Thoracic aorta (tissue), 2 donors: ENCODE results near the gene ADAD2. TPM values are rescaled to one million over a fixed set of nuclear protein-coding genes. Genes with fewer than 3 reads are reported as not detected.

Experiments
- ATAC-seq: fragments of 150-250 bp; one replicate; pipeline ENCODE4 v1.8.0; 2017; ENCODE audit warnings: low read depth; ENCODE audit not compliant: insufficient number of reproducible peaks, low FRiP score
- DNase-seq: peaks from one replicate; pipeline ENCODE4 v3.0.0-alpha.2; 2020; ENCODE audit warnings: low spot score
- H3K27ac ChIP-seq, 2 donors: fragments of 200-600 bp; sonication (generic); 1 replicate in 1 of 2; 2 replicates in 1 of 2; pipeline ENCODE4 v1.5.1; 2016; ENCODE audit warnings: mild to moderate bottlenecking in 2 of 2, moderate library complexity in 2 of 2
- H3K27me3 ChIP-seq: fragments of 200-600 bp; sonication (generic); replicated peaks from 2 replicates; pipeline ENCODE4 v1.6.0; 2016; ENCODE audit warnings: mild to moderate bottlenecking; ENCODE audit not compliant: insufficient read depth
- H3K36me3 ChIP-seq: fragments of 200-600 bp; sonication (generic); one replicate; pipeline ENCODE4 v1.5.1; 2016
- H3K4me1 ChIP-seq, 2 donors: fragments of 200-600 bp; sonication (generic); 1 replicate in 1 of 2; 2 replicates in 1 of 2; pipeline versions ENCODE4 v1.5.1 to v1.6.0; 2016; ENCODE audit warnings: low read depth in 2 of 2, mild to moderate bottlenecking in 1 of 2; ENCODE audit not compliant: control insufficient read depth in 1 of 2
- H3K4me3 ChIP-seq: fragments of 200-600 bp; sonication (generic); 2 replicates; pipeline ENCODE4 v1.5.1; 2016; ENCODE audit warnings: mild to moderate bottlenecking
- H3K9me3 ChIP-seq: fragments of 200-600 bp; sonication (generic); 2 replicates; pipeline ENCODE4 v1.5.1; 2016
- total RNA-seq, 2 donors: library from RNA; depleted of rRNA; stranded (reverse); fragments of >200 nt; gene quantifications; one replicate each; pipeline versions ENCODE4 v1.1.0 to v1.2.3, GENCODE V29; 2016
- TF ChIP-seq, protein P1 (sequence below): fragments of 200-600 bp; sonication (generic); IDR thresholded peaks from one replicate; pipeline ENCODE4 v1.5.1; 2019; ENCODE audit warnings: antibody characterized with exemption

The ADAD2 gene
- total RNA-seq, 2 donors from 2014 or later = not detected

DNA sequence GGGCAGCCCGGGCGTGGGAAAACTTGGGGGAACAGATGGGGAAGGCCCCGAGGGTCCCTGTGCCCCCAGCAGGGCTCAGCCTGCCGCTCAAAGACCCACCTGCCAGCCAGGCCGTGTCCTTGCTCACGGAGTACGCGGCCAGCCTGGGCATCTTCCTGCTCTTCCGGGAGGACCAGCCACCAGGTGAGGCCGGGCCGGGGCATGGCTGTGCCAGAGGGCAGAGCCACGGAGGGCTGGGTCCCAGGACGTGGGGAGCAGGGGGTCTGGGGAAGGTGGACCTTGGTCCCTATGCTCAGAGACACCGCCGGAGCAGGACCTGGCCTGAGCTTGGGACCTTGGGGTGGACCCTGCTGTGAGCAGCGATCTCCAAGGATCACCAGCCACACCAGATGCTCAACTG, 509 bp downstream of the ADAD2 start:
- Histone ChIP-seq H3K36me3 (no peaks in the 10 kb centered on the region), H3K4me1 (no peaks in the 10 kb centered on the region), H3K27ac (no peak overlapping the region), H3K27me3 (no peaks in the 10 kb centered on the region), H3K4me3 (no peak overlapping the region), H3K9me3 (no peaks in the 10 kb centered on the region)
- ATAC-seq (no peak), DNase-seq (no peak)
- TF ChIP-seq, protein P1, sequence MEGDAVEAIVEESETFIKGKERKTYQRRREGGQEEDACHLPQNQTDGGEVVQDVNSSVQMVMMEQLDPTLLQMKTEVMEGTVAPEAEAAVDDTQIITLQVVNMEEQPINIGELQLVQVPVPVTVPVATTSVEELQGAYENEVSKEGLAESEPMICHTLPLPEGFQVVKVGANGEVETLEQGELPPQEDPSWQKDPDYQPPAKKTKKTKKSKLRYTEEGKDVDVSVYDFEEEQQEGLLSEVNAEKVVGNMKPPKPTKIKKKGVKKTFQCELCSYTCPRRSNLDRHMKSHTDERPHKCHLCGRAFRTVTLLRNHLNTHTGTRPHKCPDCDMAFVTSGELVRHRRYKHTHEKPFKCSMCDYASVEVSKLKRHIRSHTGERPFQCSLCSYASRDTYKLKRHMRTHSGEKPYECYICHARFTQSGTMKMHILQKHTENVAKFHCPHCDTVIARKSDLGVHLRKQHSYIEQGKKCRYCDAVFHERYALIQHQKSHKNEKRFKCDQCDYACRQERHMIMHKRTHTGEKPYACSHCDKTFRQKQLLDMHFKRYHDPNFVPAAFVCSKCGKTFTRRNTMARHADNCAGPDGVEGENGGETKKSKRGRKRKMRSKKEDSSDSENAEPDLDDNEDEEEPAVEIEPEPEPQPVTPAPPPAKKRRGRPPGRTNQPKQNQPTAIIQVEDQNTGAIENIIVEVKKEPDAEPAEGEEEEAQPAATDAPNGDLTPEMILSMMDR = no peak

DNA sequence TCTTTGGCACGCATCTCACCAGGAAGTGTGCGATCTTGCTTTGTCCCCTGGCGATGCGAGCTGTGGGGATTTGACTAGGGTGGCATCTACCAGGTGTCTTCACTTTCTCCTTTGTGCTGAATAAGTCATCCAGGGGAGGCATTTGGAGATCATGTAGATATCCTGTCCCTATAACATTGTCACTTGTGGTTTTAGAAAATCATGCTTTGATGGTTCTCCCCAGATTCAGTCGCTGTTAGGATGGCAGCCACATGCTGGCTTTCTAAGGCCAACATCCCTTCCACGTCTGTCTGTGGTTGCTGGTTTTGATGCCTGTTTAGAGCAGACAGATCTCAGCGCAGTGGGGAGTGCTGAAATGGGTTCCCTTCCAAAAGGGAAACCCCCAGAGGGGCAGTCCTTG, 2.5 kb downstream of the ADAD2 start:
- no peak for ATAC-seq
- no peak for DNase-seq
- Histone ChIP-seq H3K36me3 (no peaks in the 10 kb centered on the region), H3K27ac (no peak overlapping the region), H3K27me3 (no peaks in the 10 kb centered on the region), H3K4me3 (no peak overlapping the region), H3K9me3 (no peaks in the 10 kb centered on the region), H3K4me1 (no peaks in the 10 kb centered on the region)
- TF ChIP-seq, protein P1 = no peak

DNA sequence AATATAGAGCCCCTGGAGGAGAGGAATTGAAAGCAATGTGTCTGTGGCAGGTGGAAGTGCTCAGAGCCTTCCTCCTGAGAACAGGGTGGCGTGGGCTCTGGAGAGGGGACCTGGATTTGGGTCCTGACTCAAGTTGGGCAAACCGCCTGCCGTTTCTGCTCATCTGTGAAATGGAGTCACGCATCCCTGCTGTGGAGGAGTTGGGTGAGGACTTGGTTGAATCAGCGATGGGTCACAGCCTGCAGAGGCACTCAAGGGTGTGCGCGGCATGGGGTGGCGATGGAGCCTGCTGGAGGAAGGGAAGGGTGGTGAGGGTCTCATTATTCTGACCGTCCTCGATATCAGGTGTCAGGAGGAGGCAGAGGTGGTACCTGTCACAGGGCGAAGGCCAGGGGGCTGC, 3.1 kb downstream of the ADAD2 start:
- TF ChIP-seq, protein P1 = no peak
- Histone ChIP-seq H3K27ac (no peak overlapping the region), H3K4me1 (no peaks in the 10 kb centered on the region), H3K27me3 (no peaks in the 10 kb centered on the region), H3K9me3 (no peaks in the 10 kb centered on the region), H3K36me3 (no peaks in the 10 kb centered on the region), H3K4me3 (no peak overlapping the region)
- DNase-seq (no peak), ATAC-seq (no peak)

DNA sequence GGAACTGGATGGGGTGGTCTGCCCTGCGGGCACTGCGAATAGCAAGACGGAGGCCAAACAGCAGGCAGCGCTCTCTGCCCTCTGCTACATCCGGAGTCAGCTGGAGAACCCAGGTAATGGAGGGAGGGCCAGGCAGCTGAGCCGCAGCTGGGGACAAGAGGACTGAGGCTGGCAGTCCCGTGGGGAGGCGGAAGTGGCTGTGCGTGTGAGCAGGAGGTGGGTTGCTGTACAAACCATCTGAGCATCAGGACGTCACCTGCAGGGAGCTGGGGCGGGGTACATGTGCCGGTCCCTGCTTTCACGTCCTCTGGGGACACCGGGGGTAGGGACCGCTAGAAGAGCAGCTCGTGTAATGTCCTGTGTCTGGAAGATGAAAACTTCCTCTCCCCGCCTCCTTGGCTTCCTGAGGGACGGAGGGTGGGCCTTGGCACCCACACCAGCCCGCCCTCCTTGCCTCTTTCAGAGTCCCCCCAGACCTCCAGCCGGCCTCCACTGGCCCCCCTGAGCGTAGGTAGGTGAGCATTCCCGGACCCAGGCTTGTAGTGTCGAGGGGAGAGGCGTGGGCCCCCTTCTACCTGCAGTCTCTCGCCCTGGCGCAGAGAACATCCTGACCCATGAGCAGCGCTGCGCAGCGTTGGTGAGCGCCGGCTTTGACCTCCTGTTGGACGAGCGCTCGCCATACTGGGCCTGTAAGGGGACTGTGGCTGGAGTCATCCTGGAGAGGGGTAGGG, 3.7 kb downstream of the ADAD2 start:
- DNase-seq (no peak), ATAC-seq (no peak)
- H3K27ac ChIP-seq = no peak overlapping the region
- TF ChIP-seq, protein P1 = no peak
- no peak overlapping the region for H3K4me3 ChIP-seq
- no peaks in the 10 kb centered on the region for H3K36me3 ChIP-seq
- no peaks in the 10 kb centered on the region for H3K9me3 ChIP-seq
- H3K27me3 ChIP-seq = no peaks in the 10 kb centered on the region
- H3K4me1 ChIP-seq = no peaks in the 10 kb centered on the region

DNA sequence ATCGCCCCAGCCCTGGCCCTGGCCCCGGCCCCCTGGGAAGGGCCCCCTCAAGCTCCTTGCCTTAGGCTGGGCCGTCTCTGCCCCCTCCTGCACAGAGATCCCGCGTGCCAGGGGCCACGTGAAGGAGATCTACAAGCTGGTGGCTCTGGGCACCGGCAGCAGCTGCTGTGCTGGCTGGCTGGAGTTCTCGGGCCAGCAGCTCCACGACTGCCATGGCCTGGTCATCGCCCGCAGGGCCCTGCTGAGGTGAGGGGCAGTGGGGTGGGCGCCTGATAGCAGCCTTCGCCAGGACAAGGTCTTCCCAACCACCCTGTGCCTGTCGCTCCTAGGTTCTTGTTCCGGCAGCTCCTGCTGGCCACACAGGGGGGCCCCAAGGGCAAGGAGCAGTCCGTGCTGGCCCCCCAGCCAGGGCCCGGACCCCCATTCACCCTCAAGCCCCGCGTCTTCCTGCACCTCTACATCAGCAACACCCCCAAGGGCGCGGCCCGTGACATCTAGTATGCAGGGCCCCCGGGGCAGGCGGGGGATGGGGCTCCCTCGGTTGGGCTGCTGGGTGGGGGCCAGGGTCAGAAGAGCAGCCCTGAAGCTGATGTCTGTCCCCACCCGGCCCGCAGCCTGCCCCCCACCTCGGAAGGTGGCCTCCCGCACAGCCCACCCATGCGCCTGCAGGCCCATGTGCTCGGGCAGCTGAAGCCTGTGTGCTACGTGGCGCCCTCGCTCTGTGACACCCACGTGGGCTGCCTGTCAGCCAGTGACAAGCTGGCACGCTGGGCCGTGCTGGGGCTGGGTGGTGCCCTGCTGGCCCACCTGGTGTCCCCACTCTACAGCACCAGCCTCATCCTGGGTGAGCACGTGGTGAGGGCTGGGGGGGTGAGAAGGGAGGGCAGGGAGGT, 4.5 kb downstream of the ADAD2 start:
- no peaks in the 10 kb centered on the region for H3K36me3 ChIP-seq
- no peaks in the 10 kb centered on the region for H3K9me3 ChIP-seq
- no peak for ATAC-seq
- H3K4me3 ChIP-seq = no peak overlapping the region
- no peak overlapping the region for H3K27ac ChIP-seq
- TF ChIP-seq, protein P1 = no peak
- H3K4me1 ChIP-seq = no peaks in the 10 kb centered on the region
- DNase-seq = no peak
- H3K27me3 ChIP-seq = no peaks in the 10 kb centered on the region
